NCI-H2196 treated with DMSO at 0.1 percent for 48 hours (cell line): ENCODE measurements around the gene MUSTN1.

ENCODE experiments used
- DNase-seq: peaks from one replicate; lab custom pipeline; 2025; ENCODE audit not compliant: unreplicated experiment; lab: John Stamatoyannopoulos, UW

MUSTN1 gene

GRCh38 chr3:52854013-52854412 lies 19.2 kb upstream of the MUSTN1 start:
- no peak for DNase-seq

- no peak for DNase-seq
Observed at GRCh38 chr3:52852419-52852818, 17.6 kb upstream of the MUSTN1 start.

GRCh38 chr3:52851348-52851747 lies 16.5 kb upstream of the MUSTN1 start:
- no peak for DNase-seq

GRCh38 chr3:52849656-52850055 lies 14.8 kb upstream of the MUSTN1 start:
- DNase-seq, result no peak

- DNase-seq, result no peak
Observed at GRCh38 chr3:52848617-52849016, 13.8 kb upstream of the MUSTN1 start.

GRCh38 chr3:52847726-52848125 lies 12.9 kb upstream of the MUSTN1 start:
- no peak for DNase-seq

GRCh38 chr3:52847241-52847640 lies 12.4 kb upstream of the MUSTN1 start:
- DNase-seq, result no peak

GRCh38 chr3:52846432-52846965 lies 11.7 kb upstream of the MUSTN1 start:
- DNase-seq, result no peak

- no peak for DNase-seq
Observed at GRCh38 chr3:52845691-52846431, 11.0 kb upstream of the MUSTN1 start.

- no peak for DNase-seq
Observed at GRCh38 chr3:52845157-52845556, 10.3 kb upstream of the MUSTN1 start.

GRCh38 chr3:52844290-52844975 lies 9.6 kb upstream of the MUSTN1 start:
- DNase-seq, result no peak

- DNase-seq, result no peak
Observed at GRCh38 chr3:52843881-52844280, 9.1 kb upstream of the MUSTN1 start.

GRCh38 chr3:52843108-52843865 lies 8.5 kb upstream of the MUSTN1 start:
- DNase-seq, result no peak

- DNase-seq, result no peak
Observed at GRCh38 chr3:52842424-52842823, 7.6 kb upstream of the MUSTN1 start.

- DNase-seq, result no peak
Observed at GRCh38 chr3:52841981-52842340, 7.1 kb upstream of the MUSTN1 start.

- no peak for DNase-seq
Observed at GRCh38 chr3:52841211-52841980, 6.6 kb upstream of the MUSTN1 start.

GRCh38 chr3:52839892-52840545 lies 5.2 kb upstream of the MUSTN1 start:
- DNase-seq, result no peak

GRCh38 chr3:52839268-52839575 lies 4.4 kb upstream of the MUSTN1 start:
- DNase-seq, result no peak

GRCh38 chr3:52838561-52839267 lies 3.9 kb upstream of the MUSTN1 start:
- no peak for DNase-seq

- no peak for DNase-seq
Observed at GRCh38 chr3:52836986-52837385, 2.2 kb upstream of the MUSTN1 start.
